GM13976 (cell line): ENCODE results near the gene KIFAP3.
"Not testable (repeated sequence)": the region's sequence is repeated elsewhere in the genome, so short reads cannot be mapped to it uniquely, and the experiment has no call there.

ENCODE experiments used
- DNase-seq: peaks from one replicate; pipeline ENCODE4 v3.0.0; 2012; ENCODE audit warnings: low spot score
- CTCF ChIP-seq: IDR thresholded peaks from 2 replicates; pipeline ENCODE4 v1.5.1; 2012; ENCODE audit warnings: borderline replicate concordance, mild to moderate bottlenecking; ENCODE audit not compliant: insufficient read depth; ENCODE audit errors: extremely low read depth, missing control alignments, control extremely low read depth
- in situ Hi-C: fragments of 300-500 bp; cut with MboI; formaldehyde crosslinking; loops from one replicate; pipeline ENCODE4 v1.12.0; 2022; ENCODE audit warnings: low sequenced_read_pairs, mixed read lengths, inconsistent platforms; ENCODE audit not compliant: unreplicated experiment

Gene KIFAP3

GRCh38 chr1:170063109-170063826, 11.2 kb downstream of the KIFAP3 start:
- DNase-seq, result no peak
- in situ Hi-C loops, result no loop called here
- TF ChIP-seq CTCF, result no peak

GRCh38 chr1:170061676-170062075, 12.8 kb downstream of the KIFAP3 start:
- DNase-seq, in situ Hi-C loops: not testable (repeated sequence)

GRCh38 chr1:170060015-170060520, 14.4 kb downstream of the KIFAP3 start:
- DNase-seq, in situ Hi-C loops: not testable (repeated sequence)

- in situ Hi-C loops, result no loop called here
- no peak for DNase-seq
- TF ChIP-seq CTCF, result no peak
These were observed 25.2 kb downstream of the KIFAP3 start for GRCh38 chr1:170049176-170049800.

GRCh38 chr1:170048515-170048914, 26.0 kb downstream of the KIFAP3 start:
- TF ChIP-seq CTCF, result no peak
- DNase-seq, result no peak
- in situ Hi-C loops, result no loop called here

- in situ Hi-C loops, result no loop called here
- no peak for TF ChIP-seq CTCF
- DNase-seq, result no peak
These were observed 30.3 kb downstream of the KIFAP3 start for GRCh38 chr1:170044187-170044586.

GRCh38 chr1:170041423-170042192, 32.9 kb downstream of the KIFAP3 start:
- no peak for DNase-seq
- in situ Hi-C loops, result no loop called here
- TF ChIP-seq CTCF, result no peak
